ENCODE data around the gene VEZT.

Gene VEZT

GRCh38 chr12:95178136-95178535, 39.5 kb upstream of the VEZT start:
- TF ChIP-seq POLR2A (IDR thresholded peaks at IDR 0.05; ENCODE audit: extremely low read depth, insufficient read length) (no peak), MYC (IDR thresholded peaks at IDR 0.05; ENCODE audit: low read depth, low read length) (no peak)
- DNase-seq (ENCODE audit: low read depth): no peak
- no peak overlapping the region for H3K4me3 ChIP-seq (ENCODE audit: low read depth, low read length)

DNA sequence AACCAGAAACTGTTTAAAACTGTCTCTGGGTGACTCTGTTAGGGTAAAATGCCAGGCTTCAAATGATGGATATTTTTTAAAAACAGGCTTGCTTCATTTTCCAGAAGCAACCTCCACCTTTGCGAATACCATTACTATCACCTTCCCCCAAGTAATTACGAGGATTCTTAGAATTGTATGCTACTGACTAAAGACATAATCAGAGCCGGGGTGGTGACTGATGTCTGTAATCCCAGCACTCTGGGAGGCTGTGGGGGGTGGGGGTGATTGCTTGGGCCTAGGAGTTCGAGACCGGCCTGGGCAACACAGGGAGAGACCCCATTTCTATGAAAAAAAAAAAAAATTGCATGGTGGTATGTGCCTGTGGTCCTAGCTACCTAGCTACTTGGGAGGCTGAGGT, 38.6 kb upstream of the VEZT start:
- H3K4me3 ChIP-seq (ENCODE audit: low read depth, low read length): no peak overlapping the region
- TF ChIP-seq MYC (IDR thresholded peaks at IDR 0.05; ENCODE audit: low read depth, low read length) (no peak), POLR2A (IDR thresholded peaks at IDR 0.05; ENCODE audit: extremely low read depth, insufficient read length) (no peak), CTCF (IDR thresholded peaks at IDR 0.05; ENCODE audit: low read depth, low read length) (no peak), MAX (IDR thresholded peaks at IDR 0.05; ENCODE audit: low read depth, low read length) (no peak)
- no peak for DNase-seq (ENCODE audit: low read depth)

DNA sequence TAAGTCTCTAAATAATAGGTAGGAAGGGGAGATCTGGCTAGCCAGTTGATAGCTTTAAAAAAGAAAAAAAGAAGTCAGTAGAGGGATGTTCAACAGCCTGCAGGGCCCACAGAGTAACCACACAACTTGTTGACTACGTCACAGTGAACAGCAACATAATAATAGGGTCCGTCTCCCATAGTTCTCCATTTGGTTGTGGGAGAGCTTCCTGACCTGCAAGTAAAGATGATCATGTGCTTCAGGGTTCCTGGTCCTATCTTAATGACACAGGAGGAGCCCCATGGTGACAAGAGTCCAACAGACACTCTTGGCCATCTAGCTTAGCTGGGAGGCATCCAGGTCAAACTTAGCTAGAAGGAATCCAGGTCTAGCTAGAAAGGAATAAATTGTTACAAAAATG, 36.5 kb upstream of the VEZT start:
- no peak for DNase-seq (ENCODE audit: low read depth)
- TF ChIP-seq MAX (IDR thresholded peaks at IDR 0.05; ENCODE audit: low read depth, low read length) (no peak), POLR2A (IDR thresholded peaks at IDR 0.05; ENCODE audit: extremely low read depth, insufficient read length) (no peak), CTCF (IDR thresholded peaks at IDR 0.05; ENCODE audit: low read depth, low read length) (no peak), MYC (IDR thresholded peaks at IDR 0.05; ENCODE audit: low read depth, low read length) (no peak)
- H3K4me3 ChIP-seq (ENCODE audit: low read depth, low read length): no peak overlapping the region

DNA sequence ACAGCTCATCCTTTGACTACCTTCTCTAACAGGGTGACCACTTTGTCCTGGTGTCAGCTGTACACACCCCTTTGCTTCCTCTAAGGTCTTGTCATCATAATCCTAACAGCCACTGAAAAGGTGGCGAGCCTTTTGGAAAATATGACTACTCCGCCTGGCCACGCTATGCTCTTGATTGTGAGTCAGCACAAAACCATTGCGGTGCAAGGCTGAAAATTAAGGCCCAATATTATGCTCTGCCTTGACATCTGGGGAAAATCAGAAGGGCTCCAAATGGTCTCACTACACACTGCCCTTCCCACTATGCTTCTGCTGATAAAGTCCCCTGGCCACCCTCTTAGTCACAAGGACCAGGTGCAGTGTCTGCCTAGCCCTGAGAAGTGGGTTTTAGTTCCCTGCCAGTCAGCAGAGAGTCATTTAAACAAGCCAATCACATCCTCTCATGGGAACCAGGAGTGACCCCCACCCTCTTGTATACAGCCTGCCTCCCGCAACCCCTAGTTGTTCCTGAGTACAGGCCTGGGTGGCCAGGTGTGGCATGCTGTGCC, 34.7 kb upstream of the VEZT start:
- DNase-seq (ENCODE audit: low read depth): no peak
- TF ChIP-seq MYC (IDR thresholded peaks at IDR 0.05; ENCODE audit: low read depth, low read length): no peak
- no peak for TF ChIP-seq POLR2A (IDR thresholded peaks at IDR 0.05; ENCODE audit: extremely low read depth, insufficient read length)
- TF ChIP-seq MAX (IDR thresholded peaks at IDR 0.05; ENCODE audit: low read depth, low read length): no peak
- no peak for TF ChIP-seq CTCF (IDR thresholded peaks at IDR 0.05; ENCODE audit: low read depth, low read length)
- no peak overlapping the region for H3K4me3 ChIP-seq (ENCODE audit: low read depth, low read length)

GRCh38 chr12:95184121-95184520, 33.5 kb upstream of the VEZT start:
- TF ChIP-seq CTCF (IDR thresholded peaks at IDR 0.05; ENCODE audit: low read depth, low read length) (no peak), MAX (IDR thresholded peaks at IDR 0.05; ENCODE audit: low read depth, low read length) (no peak), MYC (IDR thresholded peaks at IDR 0.05; ENCODE audit: low read depth, low read length) (no peak), POLR2A (IDR thresholded peaks at IDR 0.05; ENCODE audit: extremely low read depth, insufficient read length) (no peak)
- DNase-seq (ENCODE audit: low read depth): peak; percentile 22
- no peak overlapping the region for H3K4me3 ChIP-seq (ENCODE audit: low read depth, low read length)

DNA sequence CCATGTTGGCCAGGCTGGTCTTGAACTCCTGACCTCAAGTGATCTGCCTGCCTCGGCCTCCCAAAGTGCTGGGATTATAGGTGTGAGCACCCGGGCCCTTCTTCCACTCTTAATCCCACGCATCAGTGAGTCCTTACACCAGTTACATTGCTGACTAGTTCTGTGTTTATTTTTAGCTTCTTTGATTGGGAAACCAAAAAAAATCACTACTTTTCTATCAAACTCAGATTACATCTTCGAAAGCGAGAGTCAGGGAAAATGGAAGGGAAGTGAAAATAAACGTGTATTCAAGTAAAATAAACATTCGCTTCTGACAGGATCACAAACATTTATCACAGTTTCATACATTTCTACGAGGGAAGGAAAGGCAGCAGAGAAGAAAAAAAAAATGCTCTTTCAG, 32.5 kb upstream of the VEZT start:
- DNase-seq (ENCODE audit: low read depth): no peak
- TF ChIP-seq MAX (IDR thresholded peaks at IDR 0.05; ENCODE audit: low read depth, low read length): no peak
- TF ChIP-seq POLR2A (IDR thresholded peaks at IDR 0.05; ENCODE audit: extremely low read depth, insufficient read length): no peak
- TF ChIP-seq MYC (IDR thresholded peaks at IDR 0.05; ENCODE audit: low read depth, low read length): no peak
- no peak for TF ChIP-seq CTCF (IDR thresholded peaks at IDR 0.05; ENCODE audit: low read depth, low read length)
- no peak overlapping the region for H3K4me3 ChIP-seq (ENCODE audit: low read depth, low read length)

Data from NB4 (cell line).